Suprapubic skin (tissue), 4 donors: ENCODE results near the gene EHBP1L1.

Source experiments
- EP300 ChIP-seq: sonication (generic); formaldehyde crosslinking; IDR thresholded peaks from one replicate; pipeline ENCODE4 v1.6.1; 2017; ENCODE audit warnings: antibody characterized with exemption
- POLR2AphosphoS5 ChIP-seq, 3 donors: sonication (generic); formaldehyde crosslinking; IDR thresholded peaks; one replicate each; pipeline ENCODE4 v1.6.1; 2017; ENCODE audit warnings: antibody characterized with exemption in 3 of 3
- TF ChIP-seq, protein P1 (sequence below), 2 donors: fragments of 200-600 bp in 1 of 2; fragments of 450-650 bp in 1 of 2; sonication (generic) in 1 of 2; IDR thresholded peaks; one replicate each; pipeline ENCODE4 v1.5.1; 2016 to 2019; ENCODE audit warnings: antibody characterized with exemption in 2 of 2, mild to moderate bottlenecking in 1 of 2, moderate library complexity in 1 of 2

DNA sequence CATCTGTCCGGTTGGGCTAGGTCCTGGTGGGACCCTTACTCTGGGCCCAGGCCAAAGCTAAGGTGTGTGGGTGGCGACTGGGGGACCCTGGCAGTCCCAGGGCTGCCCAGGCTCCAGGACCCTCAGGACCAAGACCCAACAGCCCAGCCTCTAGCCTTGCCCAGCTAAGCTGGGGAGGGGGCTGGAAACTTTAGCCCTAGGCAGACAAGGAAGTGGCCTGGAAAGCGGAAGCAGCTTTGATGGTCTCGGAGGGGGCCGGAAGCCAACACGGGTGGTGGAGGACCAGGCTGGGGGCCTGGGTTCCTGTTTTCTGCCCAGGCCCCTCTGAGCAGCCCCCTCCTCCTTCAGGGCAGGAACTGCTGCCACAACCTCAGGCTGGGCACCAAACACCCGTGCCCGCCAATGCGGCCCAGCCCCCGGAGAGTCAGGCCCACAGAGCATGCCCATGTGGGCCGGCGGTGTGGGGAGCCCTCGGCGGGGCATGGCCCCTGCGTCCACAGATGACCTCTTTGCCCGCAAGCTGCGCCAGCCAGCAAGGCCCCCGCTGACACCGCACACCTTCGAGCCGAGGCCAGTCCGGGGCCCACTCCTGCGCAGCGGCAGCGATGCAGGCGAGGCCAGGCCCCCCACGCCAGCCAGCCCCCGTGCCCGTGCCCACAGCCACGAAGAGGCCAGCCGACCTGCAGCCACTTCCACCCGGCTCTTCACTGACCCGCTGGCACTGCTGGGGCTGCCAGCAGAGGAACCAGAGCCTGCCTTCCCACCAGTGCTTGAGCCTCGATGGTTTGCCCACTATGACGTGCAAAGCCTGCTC lies 64.8 kb downstream of the EHBP1L1 start:
- TF ChIP-seq POLR2AphosphoS5 (IDR thresholded peaks at IDR 0.05), result no peak
- no peak for TF ChIP-seq EP300
- TF ChIP-seq, protein P1, sequence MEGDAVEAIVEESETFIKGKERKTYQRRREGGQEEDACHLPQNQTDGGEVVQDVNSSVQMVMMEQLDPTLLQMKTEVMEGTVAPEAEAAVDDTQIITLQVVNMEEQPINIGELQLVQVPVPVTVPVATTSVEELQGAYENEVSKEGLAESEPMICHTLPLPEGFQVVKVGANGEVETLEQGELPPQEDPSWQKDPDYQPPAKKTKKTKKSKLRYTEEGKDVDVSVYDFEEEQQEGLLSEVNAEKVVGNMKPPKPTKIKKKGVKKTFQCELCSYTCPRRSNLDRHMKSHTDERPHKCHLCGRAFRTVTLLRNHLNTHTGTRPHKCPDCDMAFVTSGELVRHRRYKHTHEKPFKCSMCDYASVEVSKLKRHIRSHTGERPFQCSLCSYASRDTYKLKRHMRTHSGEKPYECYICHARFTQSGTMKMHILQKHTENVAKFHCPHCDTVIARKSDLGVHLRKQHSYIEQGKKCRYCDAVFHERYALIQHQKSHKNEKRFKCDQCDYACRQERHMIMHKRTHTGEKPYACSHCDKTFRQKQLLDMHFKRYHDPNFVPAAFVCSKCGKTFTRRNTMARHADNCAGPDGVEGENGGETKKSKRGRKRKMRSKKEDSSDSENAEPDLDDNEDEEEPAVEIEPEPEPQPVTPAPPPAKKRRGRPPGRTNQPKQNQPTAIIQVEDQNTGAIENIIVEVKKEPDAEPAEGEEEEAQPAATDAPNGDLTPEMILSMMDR (IDR thresholded peaks at IDR 0.05), result no peak
